ENCODE measurements around the gene FAM53C. TPM values are rescaled to one million over a fixed set of nuclear protein-coding genes. Genes with fewer than 3 reads are reported as not detected.

The FAM53C gene
- total RNA-seq, 1 experiment from 2014 or later: 50.4 TPM

Other genes with a start within 250 kb of the FAM53C start
- gene NME5, start 198.8 kb upstream of the FAM53C start, total RNA-seq (2021; ENCODE audit: unreplicated experiment): 1.7 TPM
- gene BRD8, start 159.6 kb upstream of the FAM53C start, total RNA-seq (2021; ENCODE audit: unreplicated experiment): 92.1 TPM
- 55.4 TPM for gene KIF20A, start 159.2 kb upstream of the FAM53C start, total RNA-seq (2021; ENCODE audit: unreplicated experiment)
- gene CDC23, start 124.9 kb upstream of the FAM53C start, total RNA-seq (2021; ENCODE audit: unreplicated experiment): 44.7 TPM
- 1.5 TPM for gene GFRA3, start 63.6 kb upstream of the FAM53C start, total RNA-seq (2021; ENCODE audit: unreplicated experiment)
- 14.1 TPM for gene CDC25C, start 6.5 kb upstream of the FAM53C start, total RNA-seq (2021; ENCODE audit: unreplicated experiment)
- 65.0 TPM for gene KDM3B, start 14.4 kb downstream of the FAM53C start, total RNA-seq (2021; ENCODE audit: unreplicated experiment)
- 6.5 TPM for gene REEP2, start 100.8 kb downstream of the FAM53C start, total RNA-seq (2021; ENCODE audit: unreplicated experiment)
- gene EGR1, start 127.2 kb downstream of the FAM53C start, total RNA-seq (2021; ENCODE audit: unreplicated experiment): 12.0 TPM
- 168 TPM for gene ETF1, start 205.0 kb downstream of the FAM53C start, total RNA-seq (2021; ENCODE audit: unreplicated experiment)
- 424 TPM for gene HSPA9, start 237.1 kb downstream of the FAM53C start, total RNA-seq (2021; ENCODE audit: unreplicated experiment)

Data from Panc1 (cell line).